ENCODE data around the gene THAP5. TPM values are rescaled to one million over a fixed set of nuclear protein-coding genes. Genes with fewer than 3 reads are reported as not detected.

The THAP5 gene
- total RNA-seq, 4 donors from 2014 or later, result 23.1 to 27.7 (median 27.3) TPM

- Histone ChIP-seq H3K36me3 (peaks cover 5 to 42% (median 19%) of the 10 kb centered on the region in 4 donors), H3K27me3 (no peaks in the 10 kb centered on the region), H3K9me3 (peaks cover 0 to 4% (median 0%) of the 10 kb centered on the region in 4 donors), H3K27ac (replicated peaks in 1 of 4) (no peak overlapping the region), H3K4me3 (no peak overlapping the region), H3K4me1 (peaks cover 20 to 49% (median 39%) of the 10 kb centered on the region in 4 donors)
- TF ChIP-seq, protein P1, sequence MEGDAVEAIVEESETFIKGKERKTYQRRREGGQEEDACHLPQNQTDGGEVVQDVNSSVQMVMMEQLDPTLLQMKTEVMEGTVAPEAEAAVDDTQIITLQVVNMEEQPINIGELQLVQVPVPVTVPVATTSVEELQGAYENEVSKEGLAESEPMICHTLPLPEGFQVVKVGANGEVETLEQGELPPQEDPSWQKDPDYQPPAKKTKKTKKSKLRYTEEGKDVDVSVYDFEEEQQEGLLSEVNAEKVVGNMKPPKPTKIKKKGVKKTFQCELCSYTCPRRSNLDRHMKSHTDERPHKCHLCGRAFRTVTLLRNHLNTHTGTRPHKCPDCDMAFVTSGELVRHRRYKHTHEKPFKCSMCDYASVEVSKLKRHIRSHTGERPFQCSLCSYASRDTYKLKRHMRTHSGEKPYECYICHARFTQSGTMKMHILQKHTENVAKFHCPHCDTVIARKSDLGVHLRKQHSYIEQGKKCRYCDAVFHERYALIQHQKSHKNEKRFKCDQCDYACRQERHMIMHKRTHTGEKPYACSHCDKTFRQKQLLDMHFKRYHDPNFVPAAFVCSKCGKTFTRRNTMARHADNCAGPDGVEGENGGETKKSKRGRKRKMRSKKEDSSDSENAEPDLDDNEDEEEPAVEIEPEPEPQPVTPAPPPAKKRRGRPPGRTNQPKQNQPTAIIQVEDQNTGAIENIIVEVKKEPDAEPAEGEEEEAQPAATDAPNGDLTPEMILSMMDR (IDR thresholded peaks at IDR 0.05), result no peak
- TF ChIP-seq POLR2AphosphoS5 (IDR thresholded peaks at IDR 0.05), result no peak
- TF ChIP-seq EP300 (IDR thresholded peaks at IDR 0.05), result no peak
- TF ChIP-seq POLR2A (IDR thresholded peaks at IDR 0.05; ENCODE audit: low read depth), result no peak
- intact Hi-C loops (cut with DNase I), result no loop called here
- no peak for DNase-seq (ENCODE audit: extremely low spot score)
- 94% methylated on average over 3 of the region's 3 CpGs for WGBS
These were observed 51.6 kb downstream of the THAP5 start for GRCh38 chr7:108517951-108518350.

GRCh38 chr7:108515630-108516029 lies 53.9 kb downstream of the THAP5 start:
- Histone ChIP-seq H3K4me1 (peaks cover 14 to 31% (median 19%) of the 10 kb centered on the region in 4 donors), H3K9me3 (peaks cover 0 to 4% (median 0%) of the 10 kb centered on the region in 4 donors), H3K4me3 (no peak overlapping the region), H3K36me3 (peaks cover 5 to 63% (median 34%) of the 10 kb centered on the region in 4 donors), H3K27ac (replicated peaks in 1 of 4) (no peak overlapping the region), H3K27me3 (no peaks in the 10 kb centered on the region)
- intact Hi-C loops (cut with DNase I), result no loop called here
- 82% methylated on average over 2 of the region's 2 CpGs for WGBS
- no peak for DNase-seq (ENCODE audit: extremely low spot score)
- no peak for TF ChIP-seq POLR2A (IDR thresholded peaks at IDR 0.05; ENCODE audit: low read depth)
- no peak for TF ChIP-seq EP300 (IDR thresholded peaks at IDR 0.05)
- TF ChIP-seq, protein P1 (IDR thresholded peaks at IDR 0.05), result no peak
- no peak for TF ChIP-seq POLR2AphosphoS5 (IDR thresholded peaks at IDR 0.05)

DNA sequence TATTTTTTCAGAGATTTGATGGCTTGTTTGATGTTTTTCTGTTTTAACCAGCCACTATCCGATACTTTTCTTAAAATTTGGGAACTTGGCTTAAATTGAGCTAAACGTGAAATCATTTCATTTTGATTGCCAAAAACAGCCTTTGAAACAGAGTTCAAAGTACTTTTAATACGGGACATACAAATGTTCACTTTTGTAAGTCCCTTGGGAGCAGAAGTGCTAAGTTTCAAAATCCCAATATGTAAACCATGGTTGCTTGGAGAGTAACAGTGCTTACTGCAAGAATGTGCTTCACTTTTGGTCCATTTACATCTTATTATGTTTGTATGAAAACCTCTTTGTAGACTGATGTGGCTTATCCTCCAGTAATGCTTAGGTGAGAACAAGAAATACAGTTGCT lies 54.5 kb downstream of the THAP5 start:
- Histone ChIP-seq H3K4me3 (no peak overlapping the region), H3K9me3 (peaks cover 0 to 4% (median 0%) of the 10 kb centered on the region in 4 donors), H3K4me1 (peaks cover 10 to 25% (median 15%) of the 10 kb centered on the region in 4 donors), H3K27ac (replicated peaks in 1 of 4) (no peak overlapping the region), H3K27me3 (no peaks in the 10 kb centered on the region), H3K36me3 (peaks cover 11 to 67% (median 38%) of the 10 kb centered on the region in 4 donors)
- WGBS, result 67% methylated on average over 3 of the region's 3 CpGs
- DNase-seq (ENCODE audit: extremely low spot score), result no peak
- intact Hi-C loops (cut with DNase I), result no loop called here
- TF ChIP-seq EP300 (IDR thresholded peaks at IDR 0.05) (no peak), POLR2AphosphoS5 (IDR thresholded peaks at IDR 0.05) (no peak), POLR2A (IDR thresholded peaks at IDR 0.05; ENCODE audit: low read depth) (no peak)
- TF ChIP-seq, protein P1 (IDR thresholded peaks at IDR 0.05), result no peak

Other genes with a start within 250 kb of the THAP5 start
- 1 to 10 TPM; 2.9 to 5.2 (median 3.3) TPM for gene NRCAM, start 113.3 kb downstream of the THAP5 start, total RNA-seq
- gene PNPLA8, start 43.6 kb downstream of the THAP5 start, total RNA-seq, result 10 to 100 TPM; 21.2 to 48.7 (median 32.6) TPM
- gene DNAJB9, start 168 bp upstream of the THAP5 start, total RNA-seq, result 10 to 100 TPM; 17.9 to 41.9 (median 28.0) TPM